Measurements from ENCODE around the gene BET1L.

GRCh38 chr11:250740-251299 lies 43.6 kb upstream of the BET1L start:
- TF ChIP-seq CTCF (IDR thresholded peaks at IDR 0.05) = peak; percentile 82
- no peak for TF ChIP-seq ZFX (IDR thresholded peaks at IDR 0.05; ENCODE audit: borderline replicate concordance)

Data from 22Rv1 (cell line).